Vagina (tissue), 2 donors: Measurements from ENCODE around the gene PPP2R2C. TPM values are rescaled to one million over a fixed set of nuclear protein-coding genes. Genes with fewer than 3 reads are reported as not detected.

ENCODE experiments used
- DNase-seq, 2 donors: peaks; one replicate each; pipeline ENCODE4 v3.0.0-alpha.2; 2017; ENCODE audit errors: extremely low spot score in 2 of 2
- H3K27ac ChIP-seq: fragments of 200-600 bp; sonication (generic); one replicate; pipeline ENCODE4 v1.5.1; 2019
- H3K27me3 ChIP-seq: fragments of 200-600 bp; sonication (generic); one replicate; pipeline ENCODE4 v1.5.1; 2019
- H3K36me3 ChIP-seq, 2 donors: fragments of 200-600 bp; sonication (generic); one replicate each; pipeline ENCODE4 v1.5.1; 2017 to 2019
- H3K4me1 ChIP-seq: fragments of 200-600 bp; sonication (generic); one replicate; pipeline ENCODE4 v1.5.1; 2019
- H3K4me3 ChIP-seq, 2 donors: fragments of 200-600 bp; sonication (generic); 1 replicate in 1 of 2; 2 replicates in 1 of 2; pipeline ENCODE4 v1.5.1; 2016 to 2019
- H3K9me3 ChIP-seq: fragments of 200-600 bp; sonication (generic); one replicate; pipeline ENCODE4 v1.5.1; 2019
- CTCF ChIP-seq, 3 experiments: fragments of 450-650 bp in 2 of 3; fragments of 200-600 bp in 1 of 3; sonication (generic) in 1 of 3; IDR thresholded peaks; one replicate each; pipeline ENCODE4 v1.5.1; 2017 to 2019; ENCODE audit warnings: antibody characterized with exemption in 3 of 3, mild to moderate bottlenecking in 2 of 3, moderate library complexity in 2 of 3
- POLR2A ChIP-seq, 2 donors: fragments of 450-650 bp; IDR thresholded peaks; one replicate each; pipeline ENCODE4 v1.6.1; 2017; ENCODE audit warnings: antibody characterized with exemption in 2 of 2, mild to moderate bottlenecking in 2 of 2, moderate library complexity in 2 of 2
- POLR2AphosphoS5 ChIP-seq, 2 donors: sonication (generic); formaldehyde crosslinking; IDR thresholded peaks; one replicate each; pipeline ENCODE4 v1.9.0; 2017; ENCODE audit warnings: antibody characterized with exemption in 2 of 2, mild to moderate bottlenecking in 2 of 2, low read depth in 1 of 2; ENCODE audit not compliant: insufficient read depth in 1 of 2
- intact Hi-C: fragments of 100-400 bp; cut with DNase I; formaldehyde crosslinking; loops from one replicate; pipeline ENCODE4 v1.15.1; 2023
- total RNA-seq: library from RNA; depleted of rRNA; stranded (reverse); fragments of >200 nt; gene quantifications from one replicate; pipeline ENCODE4 v1.2.3, GENCODE V29; 2016

The PPP2R2C gene
- total RNA-seq, 1 donor from 2014 or later = 17.2 TPM

- H3K27ac ChIP-seq = no peak overlapping the region
- DNase-seq = no peak
- intact Hi-C loops = no loop called here
- no peaks in the 10 kb centered on the region for H3K4me1 ChIP-seq
- no peaks in the 10 kb centered on the region for H3K27me3 ChIP-seq
- no peak overlapping the region for H3K4me3 ChIP-seq
- TF ChIP-seq POLR2A (IDR thresholded peaks at IDR 0.05) (no peak), CTCF (IDR thresholded peaks at IDR 0.05) (no peak), POLR2AphosphoS5 (IDR thresholded peaks at IDR 0.05; ENCODE audit: insufficient read depth in 1 of 2, low read depth in 1 of 2) (no peak)
- H3K36me3 ChIP-seq = peaks cover 0 to 36% of the 10 kb centered on the region in 2 donors
- H3K9me3 ChIP-seq = no peaks in the 10 kb centered on the region
These were observed 173.6 kb downstream of the PPP2R2C start for GRCh38 chr4:6298852-6299251.

GRCh38 chr4:6298035-6298434 is 174.4 kb downstream of the PPP2R2C start:
- Histone ChIP-seq H3K4me1 (no peaks in the 10 kb centered on the region), H3K4me3 (no peak overlapping the region), H3K27ac (no peak overlapping the region), H3K36me3 (peaks cover 0 to 40% of the 10 kb centered on the region in 2 donors), H3K27me3 (no peaks in the 10 kb centered on the region), H3K9me3 (no peaks in the 10 kb centered on the region)
- DNase-seq = no peak
- TF ChIP-seq POLR2AphosphoS5 (IDR thresholded peaks at IDR 0.05; ENCODE audit: insufficient read depth in 1 of 2, low read depth in 1 of 2) (no peak), CTCF (IDR thresholded peaks at IDR 0.05) (no peak), POLR2A (IDR thresholded peaks at IDR 0.05) (no peak)
- intact Hi-C loops = no loop called here

GRCh38 chr4:6297266-6297815 is 175.1 kb downstream of the PPP2R2C start:
- DNase-seq = no peak
- no peak for TF ChIP-seq CTCF (IDR thresholded peaks at IDR 0.05)
- no peak for TF ChIP-seq POLR2A (IDR thresholded peaks at IDR 0.05)
- TF ChIP-seq POLR2AphosphoS5 (IDR thresholded peaks at IDR 0.05; ENCODE audit: insufficient read depth in 1 of 2, low read depth in 1 of 2) = no peak
- Histone ChIP-seq H3K4me3 (no peak overlapping the region), H3K36me3 (peaks cover 0 to 46% of the 10 kb centered on the region in 2 donors), H3K4me1 (no peaks in the 10 kb centered on the region), H3K9me3 (no peaks in the 10 kb centered on the region), H3K27me3 (no peaks in the 10 kb centered on the region), H3K27ac (no peak overlapping the region)
- intact Hi-C loops = no loop called here

- Histone ChIP-seq H3K36me3 (peaks cover 0 to 46% of the 10 kb centered on the region in 2 donors), H3K4me3 (no peak overlapping the region), H3K27ac (no peak overlapping the region), H3K9me3 (no peaks in the 10 kb centered on the region), H3K4me1 (no peaks in the 10 kb centered on the region), H3K27me3 (no peaks in the 10 kb centered on the region)
- TF ChIP-seq POLR2A (IDR thresholded peaks at IDR 0.05) = no peak
- no peak for TF ChIP-seq CTCF (IDR thresholded peaks at IDR 0.05)
- no peak for TF ChIP-seq POLR2AphosphoS5 (IDR thresholded peaks at IDR 0.05; ENCODE audit: insufficient read depth in 1 of 2, low read depth in 1 of 2)
- no peak for DNase-seq
- intact Hi-C loops = no loop called here
These were observed 176.4 kb downstream of the PPP2R2C start for GRCh38 chr4:6296026-6296425.

- Histone ChIP-seq H3K27ac (no peak overlapping the region), H3K27me3 (no peaks in the 10 kb centered on the region), H3K9me3 (no peaks in the 10 kb centered on the region), H3K4me3 (no peak overlapping the region), H3K36me3 (peaks cover 0 to 42% of the 10 kb centered on the region in 2 donors), H3K4me1 (no peaks in the 10 kb centered on the region)
- DNase-seq = no peak
- intact Hi-C loops = no loop called here
- no peak for TF ChIP-seq POLR2A (IDR thresholded peaks at IDR 0.05)
- TF ChIP-seq POLR2AphosphoS5 (IDR thresholded peaks at IDR 0.05; ENCODE audit: insufficient read depth in 1 of 2, low read depth in 1 of 2) = no peak
- TF ChIP-seq CTCF (IDR thresholded peaks at IDR 0.05) = no peak
These were observed 176.9 kb downstream of the PPP2R2C start for GRCh38 chr4:6295495-6295894.
